Non-pigmented ciliary epithelial cell (primary cell): ENCODE results near the gene TSC22D2.

ENCODE experiments used
- DNase-seq: peaks from one replicate; pipeline ENCODE4 v3.0.0-alpha.2; 2010; ENCODE audit warnings: low read depth

Gene TSC22D2

GRCh38 chr3:150385296-150386242 is 22.5 kb upstream of the TSC22D2 start:
- DNase-seq, result no peak

- DNase-seq, result no peak
These were observed 19.3 kb upstream of the TSC22D2 start for GRCh38 chr3:150388498-150389418.

- no peak for DNase-seq
These were observed 18.0 kb upstream of the TSC22D2 start for GRCh38 chr3:150390087-150390486.

GRCh38 chr3:150391161-150391560 is 16.9 kb upstream of the TSC22D2 start:
- no peak for DNase-seq

GRCh38 chr3:150393745-150394144 is 14.4 kb upstream of the TSC22D2 start:
- no peak for DNase-seq

- no peak for DNase-seq
These were observed 13.5 kb upstream of the TSC22D2 start for GRCh38 chr3:150394606-150395005.

GRCh38 chr3:150396491-150396890 is 11.6 kb upstream of the TSC22D2 start:
- DNase-seq, result no peak

GRCh38 chr3:150396956-150397550 is 11.0 kb upstream of the TSC22D2 start:
- no peak for DNase-seq

GRCh38 chr3:150399060-150399459 is 9.0 kb upstream of the TSC22D2 start:
- no peak for DNase-seq

GRCh38 chr3:150401285-150401684 is 6.8 kb upstream of the TSC22D2 start:
- DNase-seq, result no peak

GRCh38 chr3:150402217-150402616 is 5.9 kb upstream of the TSC22D2 start:
- DNase-seq, result no peak

- DNase-seq, result no peak
These were observed 4.1 kb upstream of the TSC22D2 start for GRCh38 chr3:150404023-150404422.

GRCh38 chr3:150407051-150407807 is 869 bp upstream of the TSC22D2 start:
- DNase-seq, result no peak

GRCh38 chr3:150407808-150408220 is 284 bp upstream of the TSC22D2 start:
- DNase-seq, result no peak

GRCh38 chr3:150409125-150409511 is 1.0 kb downstream of the TSC22D2 start:
- DNase-seq, result no peak

GRCh38 chr3:150409512-150410310 is 1.6 kb downstream of the TSC22D2 start:
- DNase-seq, result no peak

- DNase-seq, result no peak
These were observed 2.4 kb downstream of the TSC22D2 start for GRCh38 chr3:150410311-150411105.

GRCh38 chr3:150411106-150411460 is 3.0 kb downstream of the TSC22D2 start:
- no peak for DNase-seq

GRCh38 chr3:150411546-150411945 is 3.4 kb downstream of the TSC22D2 start:
- DNase-seq, result no peak

GRCh38 chr3:150411976-150412375 is 3.9 kb downstream of the TSC22D2 start:
- DNase-seq, result no peak
